PC-3 (cell line): Measurements from ENCODE around the gene ARHGAP24. TPM values are rescaled to one million over a fixed set of nuclear protein-coding genes. Genes with fewer than 3 reads are reported as not detected.
A peak's percentile ranks its signal among the peaks of the same experiment; 100 is the strongest.

ENCODE experiments used
- ATAC-seq: fragments of 200-7000 bp; cut with Tn5 transposase; 2 replicates; pipeline ENCODE4 v1.9.1; 2020; ENCODE audit warnings: mild to moderate bottlenecking, moderate library complexity
- BruUV-seq: library from RNA; stranded (reverse); fragments of 400-500 nt; replicated peaks from 2 replicates; lab custom pipeline; 2021; lab: Mats Ljungman, UMichigan
- CTCF ChIA-PET: fragments of 300-600 bp; sonication (Branson Sonifier 250); formaldehyde crosslinking; loops from one replicate; lab custom pipeline; 2022; ENCODE audit warnings: antibody characterized with exemption; lab: Charles Lee
- POLR2A ChIA-PET: fragments of 300-600 bp; sonication (Branson Sonifier 250); formaldehyde crosslinking; loops from one replicate; lab custom pipeline; 2022; ENCODE audit warnings: antibody characterized with exemption; ENCODE audit not compliant: unreplicated experiment; lab: Charles Lee
- DNase-seq: peaks from one replicate; pipeline ENCODE4 v3.0.0-alpha.2; 2015
- H2AFZ ChIP-seq: fragments of 300-600 bp; sonication (generic); 2 replicates; pipeline ENCODE4 v1.6.0; 2016; ENCODE audit warnings: antibody characterized with exemption, low read length
- H3F3A ChIP-seq: fragments of 300-600 bp; sonication (generic); one replicate; pipeline ENCODE4 v1.6.0; 2017; ENCODE audit warnings: antibody characterized with exemption, low read length, control low read depth, mild to moderate bottlenecking; ENCODE audit not compliant: unreplicated experiment
- H3K27ac ChIP-seq: fragments of 300-600 bp; sonication (generic); 2 replicates; pipeline ENCODE4 v1.5.1; 2016; ENCODE audit warnings: mild to moderate bottlenecking, low read length
- H3K27me3 ChIP-seq: fragments of 300-600 bp; sonication (generic); 2 replicates; pipeline ENCODE4 v1.6.1; 2016; ENCODE audit warnings: low read length, mixed read lengths
- H3K36me3 ChIP-seq: fragments of 300-600 bp; sonication (generic); 2 replicates; pipeline ENCODE4 v1.6.1; 2016; ENCODE audit warnings: low read depth, mixed run types, low read length, mixed read lengths
- H3K4me1 ChIP-seq: fragments of 300-600 bp; sonication (generic); 2 replicates; pipeline ENCODE4 v1.5.1; 2016; ENCODE audit warnings: low read length; ENCODE audit not compliant: insufficient read depth
- H3K4me2 ChIP-seq: fragments of 300-600 bp; sonication (generic); 2 replicates; pipeline ENCODE4 v1.6.0; 2016; ENCODE audit warnings: low read length
- H3K4me3 ChIP-seq: fragments of 300-600 bp; sonication (generic); 2 replicates; pipeline ENCODE4 v1.5.1; 2016; ENCODE audit warnings: mild to moderate bottlenecking, low read length, mixed read lengths
- H3K79me2 ChIP-seq: fragments of 300-600 bp; sonication (generic); 2 replicates; pipeline ENCODE4 v1.6.1; 2017; ENCODE audit warnings: low read length, mixed read lengths
- H3K9ac ChIP-seq: fragments of 300-600 bp; sonication (generic); 2 replicates; pipeline ENCODE4 v1.6.0; 2016; ENCODE audit warnings: mild to moderate bottlenecking, low read length
- H3K9me2 ChIP-seq: fragments of 300-600 bp; sonication (generic); replicated peaks from 2 replicates; pipeline ENCODE4 v1.6.1; 2016; ENCODE audit warnings: mixed run types, low read length, mixed read lengths
- H3K9me3 ChIP-seq: fragments of 300-600 bp; sonication (generic); 2 replicates; pipeline ENCODE4 v1.6.1; 2016; ENCODE audit warnings: low read length, mixed read lengths
- H4K20me1 ChIP-seq: fragments of 300-600 bp; sonication (generic); 2 replicates; pipeline ENCODE4 v1.6.1; 2016; ENCODE audit warnings: low read length, mixed read lengths
- CTCF ChIP-seq: fragments of 300-600 bp; sonication (generic); conservative IDR thresholded peaks from 2 replicates; pipeline ENCODE4 v1.5.1; 2017; ENCODE audit warnings: antibody characterized with exemption, low read depth, mild to moderate bottlenecking, low read length
- EZH2 ChIP-seq: fragments of 300-600 bp; sonication (generic); IDR thresholded peaks from one replicate; pipeline ENCODE4 v1.6.1; 2017; ENCODE audit warnings: antibody characterized with exemption, mild to moderate bottlenecking, low read length; ENCODE audit not compliant: unreplicated experiment
- EZH2phosphoT487 ChIP-seq: fragments of 300-600 bp; sonication (generic); IDR thresholded peaks from 2 replicates; pipeline ENCODE4 v1.6.1; 2018; ENCODE audit warnings: mild to moderate bottlenecking, antibody characterized with exemption, low read length, borderline replicate concordance
- intact Hi-C: fragments of 100-400 bp; cut with micrococcal nuclease; formaldehyde crosslinking; loops from 2 replicates; pipeline ENCODE4 v1.9.0; 2023
- total RNA-seq: library from RNA; depleted of rRNA; stranded (reverse); fragments of >200 nt; gene quantifications from 2 replicates; pipeline ENCODE4 v1.2.3, GENCODE V29; 2014

The ARHGAP24 gene
- total RNA-seq, 1 experiment from 2014 or later, result 7.4 TPM

DNA sequence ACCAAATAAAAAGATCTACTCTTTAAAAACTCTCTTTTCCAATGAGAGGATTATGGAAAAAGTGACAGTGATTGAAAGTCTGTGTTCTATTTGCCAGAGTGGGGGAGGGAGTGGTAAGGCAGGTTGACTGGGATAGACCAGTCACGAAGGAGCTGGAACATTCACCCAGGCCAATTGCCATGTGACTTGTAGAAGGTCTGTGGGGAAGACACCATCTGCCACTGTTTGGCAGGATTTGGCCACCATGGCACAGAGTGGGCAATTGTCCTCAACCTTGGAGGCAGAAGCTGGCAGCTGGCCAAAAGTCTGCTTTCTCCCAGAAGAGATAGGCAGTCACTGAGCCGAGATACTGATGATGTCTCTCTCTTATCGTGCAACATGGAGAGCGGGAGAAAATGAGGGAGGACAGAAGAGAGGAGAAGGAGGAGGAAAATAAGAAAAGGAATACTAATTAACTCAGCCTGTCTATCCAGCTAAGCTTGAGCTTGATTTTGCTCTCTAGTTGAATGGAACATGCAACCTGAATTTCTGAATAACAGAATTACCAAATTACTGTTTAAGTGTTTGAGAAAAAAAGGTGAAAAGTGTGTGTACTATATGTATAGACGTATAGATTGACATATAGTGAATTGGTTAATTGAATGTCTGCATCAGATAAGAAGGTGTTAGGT lies 267.1 kb downstream of the ARHGAP24 start:
- ATAC-seq (no peak), DNase-seq (no peak)
- Histone ChIP-seq H2AFZ (no peak overlapping the region), H3K27ac (no peak overlapping the region), H3K27me3 (no peaks in the 10 kb centered on the region), H4K20me1 (no peaks in the 10 kb centered on the region), H3K4me1 (peaks cover 25% of the 10 kb centered on the region), H3F3A (no peaks in the 10 kb centered on the region), H3K36me3 (no peaks in the 10 kb centered on the region), H3K4me3 (no peak overlapping the region), H3K9me3 (no peaks in the 10 kb centered on the region), H3K4me2 (no peak overlapping the region), H3K79me2 (no peaks in the 10 kb centered on the region), H3K9me2 (no peaks in the 10 kb centered on the region), H3K9ac (no peak overlapping the region)
- intact Hi-C loops, result loop anchor here (10.0 kb wide), 2 partner anchors 87 to 657 kb away; no protein-coding TSS in a partner anchor
- POLR2A ChIA-PET, result no interaction called here
- CTCF ChIA-PET, result no interaction called here
- BruUV-seq, result no TSS peak
- TF ChIP-seq CTCF (no peak), EZH2phosphoT487 (no peak), EZH2 (no peak)

- no peaks in the 10 kb centered on the region for H3K79me2 ChIP-seq
- H3K9me3 ChIP-seq, result no peaks in the 10 kb centered on the region
- TF ChIP-seq EZH2 (no peak), EZH2phosphoT487 (no peak), CTCF (no peak)
- H3K27ac ChIP-seq, result no peak overlapping the region
- ChIA-PET POLR2A (interaction anchor here (0.6 kb wide), 1 partner anchor 405 kb away, joined by 4 read pairs; no protein-coding TSS in a partner anchor), CTCF (no interaction called here)
- ATAC-seq (peak; percentile 56), DNase-seq (peak; percentile 61)
- no peaks in the 10 kb centered on the region for H3K9me2 ChIP-seq
- H3K4me1 ChIP-seq, result peaks cover 25% of the 10 kb centered on the region
- peak overlapping the region; percentile 45 for H3K4me2 ChIP-seq
- no peaks in the 10 kb centered on the region for H3F3A ChIP-seq
- H4K20me1 ChIP-seq, result no peaks in the 10 kb centered on the region
- no TSS peak for BruUV-seq
- H3K36me3 ChIP-seq, result no peaks in the 10 kb centered on the region
- no peaks in the 10 kb centered on the region for H3K27me3 ChIP-seq
- intact Hi-C loops, result loop anchor here (2.0 to 10.0 kb wide), 6 partner anchors 90 to 660 kb away; partner anchors contain the start of gene ARHGAP24
- 0 out of 2 replicates have a peak overlapping the region, but pooled peaks have one; percentile 17 for H3K4me3 ChIP-seq
- H2AFZ ChIP-seq, result 0 out of 2 replicates have a peak overlapping the region, but pooled peaks have one; percentile 25
- H3K9ac ChIP-seq, result no peak overlapping the region
Measured at GRCh38 chr4:85744950-85745349, 270.0 kb downstream of the ARHGAP24 start.

- BruUV-seq, result no TSS peak
- H4K20me1 ChIP-seq, result no peaks in the 10 kb centered on the region
- no peaks in the 10 kb centered on the region for H3K79me2 ChIP-seq
- no peaks in the 10 kb centered on the region for H3K9me2 ChIP-seq
- POLR2A ChIA-PET, result no interaction called here
- DNase-seq, result no peak
- TF ChIP-seq CTCF (no peak), EZH2 (no peak), EZH2phosphoT487 (no peak)
- no peak overlapping the region for H3K4me3 ChIP-seq
- H3K9me3 ChIP-seq, result no peaks in the 10 kb centered on the region
- CTCF ChIA-PET, result no interaction called here
- intact Hi-C loops, result loop anchor here (2.0 to 10.0 kb wide), 6 partner anchors 91 to 661 kb away; partner anchors contain the start of gene ARHGAP24
- no peak overlapping the region for H3K27ac ChIP-seq
- no peak overlapping the region for H3K9ac ChIP-seq
- H3K4me2 ChIP-seq, result no peak overlapping the region
- ATAC-seq, result no peak
- H3K4me1 ChIP-seq, result peaks cover 20% of the 10 kb centered on the region
- no peaks in the 10 kb centered on the region for H3K27me3 ChIP-seq
- no peaks in the 10 kb centered on the region for H3K36me3 ChIP-seq
- H3F3A ChIP-seq, result no peaks in the 10 kb centered on the region
- H2AFZ ChIP-seq, result no peak overlapping the region
Measured at GRCh38 chr4:85745939-85746338, 271.0 kb downstream of the ARHGAP24 start.
